H1 (cell line): ENCODE measurements around the gene DCP1A. TPM values are rescaled to one million over a fixed set of nuclear protein-coding genes. Genes with fewer than 3 reads are reported as not detected.

ENCODE experiments used
- CTCF ChIA-PET: fragments of 300-600 bp; sonication (Branson Sonifier 250); formaldehyde crosslinking; loops from one replicate; lab custom pipeline; 2021; ENCODE audit not compliant: partially characterized antibody; lab: Charles Lee
- POLR2A ChIA-PET: fragments of 300-600 bp; sonication (Branson Sonifier 250); formaldehyde crosslinking; loops from one replicate; lab custom pipeline; 2021; ENCODE audit warnings: inconsistent platforms; ENCODE audit not compliant: partially characterized antibody; lab: Charles Lee
- DNase-seq, 2 experiments: peaks; one replicate each; pipeline versions ENCODE4 v3.0.0 to v3.0.0-alpha.2; 2010 to 2022; ENCODE audit warnings: low spot score in 2 of 2, low read depth in 1 of 2, mixed read lengths in 1 of 2
- FAIRE-seq: peaks from 2 replicates; lab custom pipeline; 2011; peaks lifted over from hg19 to GRCh38; lab: Jason Lieb, UNC
- H2AFZ ChIP-seq: 2 replicates; pipeline ENCODE4 v1.8.1; 2012; ENCODE audit warnings: low read length, inconsistent platforms
- H2AK5ac ChIP-seq: 2 replicates; pipeline ENCODE4 v1.6.1; 2013; ENCODE audit warnings: low read depth, low read length
- H2BK120ac ChIP-seq: replicated peaks from 2 replicates; pipeline ENCODE3; 2013; ENCODE audit warnings: low read depth, low read length, inconsistent platforms
- H2BK12ac ChIP-seq: 2 replicates; pipeline ENCODE4 v1.6.1; 2013; ENCODE audit warnings: low read depth, low read length
- H2BK15ac ChIP-seq: 2 replicates; pipeline ENCODE4 v1.6.1; 2013; ENCODE audit warnings: low read length
- H2BK20ac ChIP-seq: 2 replicates; pipeline ENCODE4 v1.6.1; 2013; ENCODE audit warnings: low read length
- H2BK5ac ChIP-seq: 2 replicates; pipeline ENCODE4 v1.6.1; 2013; ENCODE audit warnings: low read depth, low read length
- H3K14ac ChIP-seq: 2 replicates; pipeline ENCODE4 v1.6.1; 2013; ENCODE audit warnings: inconsistent platforms; ENCODE audit not compliant: insufficient read length
- H3K18ac ChIP-seq: 2 replicates; pipeline ENCODE4 v1.6.1; 2013; ENCODE audit warnings: low read length; ENCODE audit errors: extremely low read depth
- H3K23ac ChIP-seq: 2 replicates; pipeline ENCODE4 v1.6.1; 2013; ENCODE audit warnings: inconsistent platforms; ENCODE audit not compliant: insufficient read length
- H3K23me2 ChIP-seq: 2 replicates; pipeline ENCODE4 v1.6.1; 2013; ENCODE audit warnings: low read depth, low read length
- H3K27ac ChIP-seq: 2 replicates; pipeline ENCODE4 v1.6.1; 2011; ENCODE audit warnings: low read depth, low read length, inconsistent platforms
- H3K27me3 ChIP-seq, 4 experiments: replicated peaks in 1 of 4; 1 replicate in 1 of 4; 2 replicates in 3 of 4; pipeline versions ENCODE4 v1.6.1 to v1.8.1; 2011 to 2013; ENCODE audit warnings: low read length in 3 of 4, mild to moderate bottlenecking in 3 of 4, inconsistent platforms in 2 of 4, mixed read lengths in 2 of 4, moderate library complexity in 1 of 4; ENCODE audit not compliant: control insufficient read depth in 3 of 4, insufficient read depth in 3 of 4; ENCODE audit errors: extremely low read depth in 1 of 4
- H3K36me3 ChIP-seq, 4 experiments: 2 replicates each; pipeline versions ENCODE4 v1.6.1 to v1.8.1; 2011 to 2013; ENCODE audit warnings: mild to moderate bottlenecking in 4 of 4, low read length in 3 of 4, moderate library complexity in 2 of 4, control low read depth in 1 of 4, inconsistent platforms in 1 of 4; ENCODE audit not compliant: insufficient read depth in 4 of 4, control insufficient read depth in 2 of 4
- H3K4ac ChIP-seq: replicated peaks from 2 replicates; pipeline ENCODE3; 2013; ENCODE audit warnings: low read length, low read depth, mixed read lengths, inconsistent platforms; ENCODE audit not compliant: insufficient read length
- H3K4me1 ChIP-seq, 4 experiments: replicated peaks in 1 of 4; 1 replicate in 1 of 4; 2 replicates in 3 of 4; pipeline versions ENCODE4 v1.6.1 to v1.8.1; 2011 to 2013; ENCODE audit warnings: low read length in 3 of 4, inconsistent platforms in 2 of 4, mixed read lengths in 1 of 4; ENCODE audit not compliant: insufficient read depth in 4 of 4, control insufficient read depth in 3 of 4
- H3K4me2 ChIP-seq, 2 experiments: 2 replicates each; pipeline versions ENCODE4 v1.6.1 to v1.8.1; 2011 to 2013; ENCODE audit warnings: low read depth in 2 of 2, low read length in 2 of 2, control low read depth in 1 of 2, inconsistent platforms in 1 of 2, mild to moderate bottlenecking in 1 of 2; ENCODE audit not compliant: insufficient read depth in 1 of 2
- H3K4me3 ChIP-seq, 4 experiments: fragments of 200-600, 300-600 bp in 1 of 4; sonication (generic), shearing (Covaris generic), sonication (Bioruptor Twin) in 1 of 4; 2 replicates each; pipeline versions ENCODE4 v1.5.1 to v1.8.1; 2011 to 2016; ENCODE audit warnings: low read length in 4 of 4, low read depth in 3 of 4, control low read depth in 2 of 4, inconsistent platforms in 2 of 4, mild to moderate bottlenecking in 2 of 4, mixed read lengths in 1 of 4, moderate library complexity in 1 of 4; ENCODE audit not compliant: insufficient read depth in 2 of 4; ENCODE audit errors: extremely low read depth in 1 of 4
- H3K56ac ChIP-seq: replicated peaks from 2 replicates; pipeline ENCODE3; 2013; ENCODE audit warnings: low read depth, mild to moderate bottlenecking, mixed read lengths, low read length, inconsistent platforms; ENCODE audit not compliant: insufficient read length
- H3K79me1 ChIP-seq: 2 replicates; pipeline ENCODE4 v1.6.1; 2013; ENCODE audit warnings: low read depth, low read length, control low read depth
- H3K79me2 ChIP-seq, 2 experiments: 2 replicates each; pipeline versions ENCODE4 v1.6.1 to v1.8.1; 2012 to 2013; ENCODE audit warnings: low read length in 2 of 2, mild to moderate bottlenecking in 2 of 2, inconsistent platforms in 1 of 2; ENCODE audit not compliant: insufficient read depth in 2 of 2, control insufficient read depth in 1 of 2
- H3K9ac ChIP-seq, 4 experiments: replicated peaks in 1 of 4; 1 replicate in 1 of 4; 2 replicates in 3 of 4; pipeline versions ENCODE4 v1.6.1 to v1.8.1; 2011 to 2013; ENCODE audit warnings: low read depth in 3 of 4, low read length in 3 of 4, control low read depth in 2 of 4, mild to moderate bottlenecking in 2 of 4, moderate library complexity in 2 of 4, inconsistent platforms in 1 of 4; ENCODE audit errors: extremely low read depth in 1 of 4
- H3K9me3 ChIP-seq, 2 experiments: 2 replicates each; pipeline versions ENCODE4 v1.6.1 to v1.8.1; 2012 to 2013; ENCODE audit warnings: mild to moderate bottlenecking in 2 of 2, moderate library complexity in 2 of 2, control low read depth in 1 of 2, inconsistent platforms in 1 of 2, low read depth in 1 of 2, low read length in 1 of 2, mixed read lengths in 1 of 2; ENCODE audit not compliant: insufficient read depth in 2 of 2
- H4K20me1 ChIP-seq, 2 experiments: replicated peaks in 1 of 2; 2 replicates each; pipeline versions ENCODE3 to v1.8.1; 2011 to 2013; ENCODE audit warnings: inconsistent platforms in 2 of 2, low read length in 2 of 2, mild to moderate bottlenecking in 1 of 2; ENCODE audit not compliant: insufficient read depth in 2 of 2, control insufficient read depth in 1 of 2
- H4K5ac ChIP-seq: 2 replicates; pipeline ENCODE4 v1.6.1; 2013; ENCODE audit warnings: low read length, low read depth, mixed read lengths, inconsistent platforms; ENCODE audit not compliant: insufficient read length
- H4K8ac ChIP-seq: 2 replicates; pipeline ENCODE4 v1.8.0; 2013; ENCODE audit warnings: mild to moderate bottlenecking, moderate library complexity, low read length, inconsistent platforms; ENCODE audit not compliant: insufficient read depth; ENCODE audit errors: extremely low read depth
- H4K91ac ChIP-seq: replicated peaks from 2 replicates; pipeline ENCODE3; 2013; ENCODE audit warnings: low read length, mixed read lengths, inconsistent platforms; ENCODE audit not compliant: insufficient read length
- BACH1 ChIP-seq: IDR thresholded peaks from 2 replicates; pipeline ENCODE4 v1.6.1; 2012; ENCODE audit warnings: low read length, improper control_type of control experiment
- E2F6 ChIP-seq: IDR thresholded peaks from 2 replicates; pipeline ENCODE4 v1.6.1; 2012; ENCODE audit warnings: inconsistent platforms
- HDAC2 ChIP-seq, 2 experiments: fragments of 300-600 bp in 1 of 2; sonication (generic) in 1 of 2; IDR thresholded peaks; 2 replicates each; pipeline ENCODE4 v1.6.1; 2011 to 2012; ENCODE audit warnings: low read depth in 2 of 2, low read length in 2 of 2, mild to moderate bottlenecking in 2 of 2, moderate library complexity in 2 of 2, borderline replicate concordance in 1 of 2, inconsistent platforms in 1 of 2
- HDAC6 ChIP-seq: IDR thresholded peaks from one replicate; pipeline ENCODE4 v1.7.1; 2012; ENCODE audit warnings: low read depth, mild to moderate bottlenecking, inconsistent platforms, low read length, moderate library complexity
- MAX ChIP-seq: IDR thresholded peaks from 2 replicates; pipeline ENCODE4 v1.6.1; 2012; ENCODE audit warnings: inconsistent platforms
- POU5F1 ChIP-seq: IDR thresholded peaks from 2 replicates; pipeline ENCODE4 v1.6.1; 2011; ENCODE audit warnings: low read depth, mild to moderate bottlenecking, low read length, moderate library complexity
- RAD21 ChIP-seq, 2 experiments: IDR thresholded peaks in 1 of 2; conservative IDR thresholded peaks in 1 of 2; 2 replicates each; pipeline ENCODE4 v1.6.1; 2011; ENCODE audit warnings: low read depth in 2 of 2, low read length in 2 of 2, improper control_type of control experiment in 1 of 2, inconsistent platforms in 1 of 2, mild to moderate bottlenecking in 1 of 2, moderate library complexity in 1 of 2
- RFX5 ChIP-seq: IDR thresholded peaks from 2 replicates; pipeline ENCODE4 v1.6.1; 2011; ENCODE audit warnings: low read depth, low read length, improper control_type of control experiment, borderline replicate concordance
- TCF12 ChIP-seq: IDR thresholded peaks from 2 replicates; pipeline ENCODE4 v1.6.1; 2011; ENCODE audit warnings: low read depth, mild to moderate bottlenecking, low read length
- WGBS, 2 experiments: shearing (Covaris generic) in 1 of 2; methylation state at CpG; one replicate each; pipeline versions ENCODE4 v1.1.6 to v1.1.7; 2013 to 2015; ENCODE audit warnings: low lambda C conversion rate in 2 of 2, mixed read lengths in 2 of 2, inconsistent platforms in 1 of 2, low coverage in 1 of 2, missing lambda C conversion rate in 1 of 2; ENCODE audit not compliant: insufficient replicate concordance in 2 of 2, insufficient coverage in 1 of 2, insufficient read length in 1 of 2; ENCODE audit errors: extremely low coverage in 1 of 2, missing lambda C conversion rate in 1 of 2; 5-methylcytosine and 5-hydroxymethylcytosine counted together
- polyA plus RNA-seq, 7 experiments: library from polyadenylated mRNA; depleted of rRNA in 3 of 7; stranded (reverse) in 5 of 7; unstranded in 2 of 7; fragments of >200 nt in 5 of 7; fragments of 200-250 nt in 2 of 7; gene quantifications; 1 replicate in 5 of 7; 2 replicates in 1 of 7; 4 replicates in 1 of 7; pipeline versions ENCODE4 v1.2.1 to v1.2.3, GENCODE V29; 2011 to 2013; ENCODE audit warnings: missing spikeins in 2 of 7, mixed read lengths in 2 of 7
- total RNA-seq: library from RNA; stranded (reverse); fragmentation: NEBNext Ultra II Directional; extraction: Animal tissue kit (Norgen Biotek cat#: 25700); gene quantifications from 2 replicates; pipeline ENCODE4 v1.2.1, GENCODE V29; 2021
- TF ChIP-seq, protein P1 (sequence below): IDR thresholded peaks from 2 replicates; pipeline ENCODE4 v1.6.1; 2012; ENCODE audit warnings: low read length, inconsistent platforms

DCP1A gene
- total and polyA plus RNA-seq, 2 of the 8 experiments (the other 6 are each of a cell fraction or from before 2014, with no cell fraction given) = 13.2 to 15.9 TPM

GRCh38 chr3:53376679-53377078, 29.3 kb upstream of the DCP1A start:
- H3K27ac ChIP-seq = no peak overlapping the region
- FAIRE-seq (no peak), DNase-seq (no peak)
- peaks cover 0 to under 1% of the 10 kb centered on the region in 2 experiments; a peak in 3 of 4 replicates for H3K9me3 ChIP-seq
- H3K4ac ChIP-seq = no peak overlapping the region
- CTCF ChIA-PET = interaction anchor here (0.8 to 7.2 kb wide), 11 partner anchors 12 to 333 kb away, joined by 3 to 68 read pairs (median 3); no protein-coding TSS in a partner anchor
- no peak overlapping the region for H4K91ac ChIP-seq
- no peak overlapping the region for H3K23ac ChIP-seq
- H3K56ac ChIP-seq = no peak overlapping the region
- no peak overlapping the region for H3K4me3 ChIP-seq
- H3K79me1 ChIP-seq = no peaks in the 10 kb centered on the region
- no peak overlapping the region for H3K18ac ChIP-seq
- H3K36me3 ChIP-seq = no peaks in the 10 kb centered on the region
- no peaks in the 10 kb centered on the region; a peak in 1 of 7 replicates for H3K4me1 ChIP-seq
- H3K14ac ChIP-seq = no peak overlapping the region
- H2BK120ac ChIP-seq = no peak overlapping the region
- H2BK20ac ChIP-seq = no peak overlapping the region
- no peaks in the 10 kb centered on the region for H3K79me2 ChIP-seq
- H4K20me1 ChIP-seq = no peaks in the 10 kb centered on the region
- H3K27me3 ChIP-seq = no peaks in the 10 kb centered on the region; a peak in 1 of 7 replicates
- no peak overlapping the region for H4K8ac ChIP-seq
- H2BK5ac ChIP-seq = no peak overlapping the region
- H2AK5ac ChIP-seq = no peak overlapping the region
- no peak overlapping the region for H3K4me2 ChIP-seq
- 87% methylated on average over 3 of the region's 3 CpGs; no CpG with 5 or more reads in 1 of the 2 experiments for WGBS, 2 experiments
- H2AFZ ChIP-seq = no peak overlapping the region
- H2BK15ac ChIP-seq = no peak overlapping the region
- POLR2A ChIA-PET = interaction anchor here (1.0 to 1.7 kb wide), 2 partner anchors 29 to 193 kb away, joined by 4 to 5 read pairs; partner anchors contain the start of gene DCP1A
- H4K5ac ChIP-seq = no peak overlapping the region
- H3K23me2 ChIP-seq = no peaks in the 10 kb centered on the region
- H3K9ac ChIP-seq = no peak overlapping the region
- H2BK12ac ChIP-seq = no peak overlapping the region
- TF ChIP-seq MAX (no peak), E2F6 (no peak), TCF12 (no peak), POU5F1 (no peak), RFX5 (no peak), HDAC6 (no peak), BACH1 (no peak), RAD21 (IDR thresholded peaks at IDR 0.05 in 1 of 2, conservative IDR thresholded peaks at IDR 0.05 in 1 of 2; ENCODE audit: low read depth in 2 of 2, low read length in 2 of 2) (no peak), HDAC2 (IDR thresholded peaks at IDR 0.05; ENCODE audit: borderline replicate concordance in 1 of 2, low read depth in 2 of 2, low read length in 2 of 2) (no peak)
- TF ChIP-seq, protein P1, sequence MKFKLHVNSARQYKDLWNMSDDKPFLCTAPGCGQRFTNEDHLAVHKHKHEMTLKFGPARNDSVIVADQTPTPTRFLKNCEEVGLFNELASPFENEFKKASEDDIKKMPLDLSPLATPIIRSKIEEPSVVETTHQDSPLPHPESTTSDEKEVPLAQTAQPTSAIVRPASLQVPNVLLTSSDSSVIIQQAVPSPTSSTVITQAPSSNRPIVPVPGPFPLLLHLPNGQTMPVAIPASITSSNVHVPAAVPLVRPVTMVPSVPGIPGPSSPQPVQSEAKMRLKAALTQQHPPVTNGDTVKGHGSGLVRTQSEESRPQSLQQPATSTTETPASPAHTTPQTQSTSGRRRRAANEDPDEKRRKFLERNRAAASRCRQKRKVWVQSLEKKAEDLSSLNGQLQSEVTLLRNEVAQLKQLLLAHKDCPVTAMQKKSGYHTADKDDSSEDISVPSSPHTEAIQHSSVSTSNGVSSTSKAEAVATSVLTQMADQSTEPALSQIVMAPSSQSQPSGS = no peak
